HG03520 (cell line): ENCODE data around the gene SPCS3.
"Not testable (repeated sequence)": the region's sequence is repeated elsewhere in the genome, so short reads cannot be mapped to it uniquely, and the experiment has no call there.

Source experiments
- ATAC-seq: cut with Tn5 transposase; IDR thresholded peaks from one replicate; pipeline ENCODE4 v1.9.1; 2021; ENCODE audit warnings: mild to moderate bottlenecking, moderate library complexity; ENCODE audit not compliant: unreplicated experiment

The SPCS3 gene

GRCh38 chr4:176319704-176320339 is at the start of gene SPCS3:
Gene SPCS3 (plus strand): TSS chr4:176319966. CDS start chr4:176320077, 111 bp downstream.
- ATAC-seq = peak; percentile 93

- no peak for ATAC-seq
Observed at GRCh38 chr4:176270669-176271068, 49.1 kb upstream of the SPCS3 start.

- no peak for ATAC-seq
Observed at GRCh38 chr4:176271749-176272148, 48.0 kb upstream of the SPCS3 start.

GRCh38 chr4:176272799-176273198 is 47.0 kb upstream of the SPCS3 start:
- no peak for ATAC-seq

GRCh38 chr4:176273736-176274135 is 46.0 kb upstream of the SPCS3 start:
- no peak for ATAC-seq

- no peak for ATAC-seq
Observed at GRCh38 chr4:176274441-176274840, 45.3 kb upstream of the SPCS3 start.

GRCh38 chr4:176276710-176277109 is 43.1 kb upstream of the SPCS3 start:
- no peak for ATAC-seq

- peak; percentile 87 for ATAC-seq
Observed at GRCh38 chr4:176277162-176277904, 42.4 kb upstream of the SPCS3 start.

- not testable (repeated sequence) for ATAC-seq
Observed at GRCh38 chr4:176279560-176279959, 40.2 kb upstream of the SPCS3 start.

GRCh38 chr4:176286728-176287127 is 33.0 kb upstream of the SPCS3 start:
- no peak for ATAC-seq

- no peak for ATAC-seq
Observed at GRCh38 chr4:176287546-176287945, 32.2 kb upstream of the SPCS3 start.

GRCh38 chr4:176288020-176288419 is 31.7 kb upstream of the SPCS3 start:
- ATAC-seq = no peak

GRCh38 chr4:176289561-176289960 is 30.2 kb upstream of the SPCS3 start:
- no peak for ATAC-seq

GRCh38 chr4:176290520-176290919 is 29.2 kb upstream of the SPCS3 start:
- no peak for ATAC-seq

GRCh38 chr4:176291748-176292147 is 28.0 kb upstream of the SPCS3 start:
- no peak for ATAC-seq

- ATAC-seq = no peak
Observed at GRCh38 chr4:176292920-176293319, 26.8 kb upstream of the SPCS3 start.

GRCh38 chr4:176293660-176294059 is 26.1 kb upstream of the SPCS3 start:
- no peak for ATAC-seq

GRCh38 chr4:176295907-176296306 is 23.9 kb upstream of the SPCS3 start:
- not testable (repeated sequence) for ATAC-seq

- no peak for ATAC-seq
Observed at GRCh38 chr4:176298664-176299063, 21.1 kb upstream of the SPCS3 start.

GRCh38 chr4:176300036-176300435 is 19.7 kb upstream of the SPCS3 start:
- ATAC-seq = no peak

GRCh38 chr4:176300565-176300964 is 19.2 kb upstream of the SPCS3 start:
- no peak for ATAC-seq
